Activated CD4-positive, alpha-beta T cell treated with anti-CD3 and anti-CD28 coated beads for 36 hours (primary cell): ENCODE results near the gene PODXL. TPM values are rescaled to one million over a fixed set of nuclear protein-coding genes. Genes with fewer than 3 reads are reported as not detected.

Experiments used
- ATAC-seq: fragments of 200-7000 bp; cut with Tn5 transposase; one replicate; pipeline ENCODE4 v1.10.0; 2021; ENCODE audit warnings: mild to moderate bottlenecking, moderate library complexity
- CTCF ChIA-PET: fragments of 350-600 bp; sonication (Branson Sonifier 250); formaldehyde crosslinking; loops from one replicate; lab custom pipeline; 2021; ENCODE audit warnings: antibody characterized with exemption; lab: Charles Lee
- POLR2A ChIA-PET: fragments of 350-600 bp; sonication (Branson Sonifier 250); formaldehyde crosslinking; loops from one replicate; lab custom pipeline; 2021; ENCODE audit warnings: antibody characterized with exemption, inconsistent platforms; lab: Charles Lee
- DNase-seq: peaks from one replicate; pipeline ENCODE4 v3.0.0-alpha.2; 2020
- H3K27ac Mint-ChIP-seq: one replicate; pipeline ENCODE4 v1.8.0; 2021; ENCODE audit warnings: mixed read lengths
- H3K27me3 Mint-ChIP-seq: one replicate; pipeline ENCODE4 v1.8.0; 2021; ENCODE audit warnings: mixed read lengths
- H3K36me3 Mint-ChIP-seq: one replicate; pipeline ENCODE4 v1.8.0; 2021; ENCODE audit warnings: low read depth, mixed read lengths
- H3K4me1 Mint-ChIP-seq: one replicate; pipeline ENCODE4 v1.8.0; 2021; ENCODE audit warnings: mixed read lengths
- H3K4me3 Mint-ChIP-seq: one replicate; pipeline ENCODE4 v1.8.0; 2021; ENCODE audit warnings: mild to moderate bottlenecking, moderate library complexity, mixed read lengths
- H3K9me3 Mint-ChIP-seq: one replicate; pipeline ENCODE4 v1.8.0; 2021; ENCODE audit warnings: low read depth, mixed read lengths
- intact Hi-C, 2 experiments: fragments of 100-400 bp; cut with DNase I in 1 of 2; cut with micrococcal nuclease in 1 of 2; formaldehyde crosslinking; loops; one replicate each; pipeline versions ENCODE4 v1.14.2 to v1.15.1; 2022 to 2024; cut with DNase I, micrococcal nuclease
- total RNA-seq, 2 experiments: library from RNA; stranded (reverse); gene quantifications; one replicate each; pipeline ENCODE4 v1.2.3, GENCODE V29; 2021

PODXL gene
- total RNA-seq, 2 experiments from 2014 or later = 0.48 to 0.49 TPM

GRCh38 chr7:131546583-131547141, 9.8 kb downstream of the PODXL start:
- intact Hi-C loops = loop anchor here (1.0 to 10.0 kb wide), 2 partner anchors 108 kb away; no protein-coding TSS in a partner anchor
- POLR2A ChIA-PET = interaction anchor here (0.6 kb wide), 2 partner anchors 10 to 534 kb away, joined by 3 to 5 read pairs; no protein-coding TSS in a partner anchor

GRCh38 chr7:131546126-131546525, 10.3 kb downstream of the PODXL start:
- CTCF ChIA-PET = interaction anchor here (0.6 to 1.7 kb wide), 5 partner anchors 11 to 109 kb away, joined by 3 to 6 read pairs (median 5); no protein-coding TSS in a partner anchor

More at GRCh38 chr7:131546583-131547141, 9.8 kb downstream of the PODXL start:
- no peaks in the 10 kb centered on the region for H3K4me1 Mint-ChIP-seq
- H3K27me3 Mint-ChIP-seq = peaks cover 4% of the 10 kb centered on the region
- H3K4me3 Mint-ChIP-seq = no peak overlapping the region
- DNase-seq (peak; percentile 79), ATAC-seq (peak; percentile 71)
- no peaks in the 10 kb centered on the region for H3K36me3 Mint-ChIP-seq
- CTCF ChIA-PET = interaction anchor here (0.6 to 1.7 kb wide), 7 partner anchors 12 to 108 kb away, joined by 3 to 6 read pairs (median 4); no protein-coding TSS in a partner anchor
- no peaks in the 10 kb centered on the region for H3K9me3 Mint-ChIP-seq
- H3K27ac Mint-ChIP-seq = no peak overlapping the region

GRCh38 chr7:131544449-131545301, 11.8 kb downstream of the PODXL start:
- ChIA-PET POLR2A (no interaction called here), CTCF (interaction anchor here (0.5 to 1.5 kb wide), 5 partner anchors 23 to 277 kb away, joined by 3 to 6 read pairs (median 3); no protein-coding TSS in a partner anchor)
- DNase-seq (peak; percentile 16), ATAC-seq (no peak)
- Mint-ChIP-seq H3K36me3 (no peaks in the 10 kb centered on the region), H3K27me3 (peaks cover 4% of the 10 kb centered on the region), H3K9me3 (no peaks in the 10 kb centered on the region), H3K27ac (no peak overlapping the region), H3K4me3 (no peak overlapping the region), H3K4me1 (no peaks in the 10 kb centered on the region)
- intact Hi-C loops = loop anchor here in 1 of 2 experiments (10.0 kb wide), 1 partner anchor 110 kb away; no protein-coding TSS in a partner anchor

More at GRCh38 chr7:131546126-131546525, 10.3 kb downstream of the PODXL start:
- no peaks in the 10 kb centered on the region for H3K36me3 Mint-ChIP-seq
- no peaks in the 10 kb centered on the region for H3K9me3 Mint-ChIP-seq
- intact Hi-C loops = loop anchor here (1.0 to 10.0 kb wide), 2 partner anchors 108 to 109 kb away; no protein-coding TSS in a partner anchor
- peaks cover 4% of the 10 kb centered on the region for H3K27me3 Mint-ChIP-seq
- ATAC-seq (no peak), DNase-seq (no peak)
- POLR2A ChIA-PET = interaction anchor here (0.6 kb wide), 1 partner anchor 533 kb away, joined by 3 read pairs; no protein-coding TSS in a partner anchor
- H3K4me1 Mint-ChIP-seq = no peaks in the 10 kb centered on the region
- no peak overlapping the region for H3K27ac Mint-ChIP-seq
- H3K4me3 Mint-ChIP-seq = no peak overlapping the region

- ChIA-PET POLR2A (no interaction called here), CTCF (interaction anchor here (0.6 to 1.0 kb wide), 2 partner anchors 8 to 86 kb away, joined by 3 read pairs; no protein-coding TSS in a partner anchor)
- Mint-ChIP-seq H3K4me3 (no peak overlapping the region), H3K27ac (no peak overlapping the region), H3K36me3 (no peaks in the 10 kb centered on the region), H3K27me3 (peaks cover 4% of the 10 kb centered on the region), H3K9me3 (no peaks in the 10 kb centered on the region), H3K4me1 (no peaks in the 10 kb centered on the region)
- intact Hi-C loops = loop anchor here in 1 of 2 experiments (10.0 kb wide), 1 partner anchor 111 kb away; no protein-coding TSS in a partner anchor
- no peak for DNase-seq
- no peak for ATAC-seq
Measured at GRCh38 chr7:131544021-131544420, 12.4 kb downstream of the PODXL start.

GRCh38 chr7:131543298-131543697, 13.1 kb downstream of the PODXL start:
- Mint-ChIP-seq H3K9me3 (no peaks in the 10 kb centered on the region), H3K4me3 (no peak overlapping the region), H3K4me1 (no peaks in the 10 kb centered on the region), H3K27ac (no peak overlapping the region), H3K27me3 (peaks cover 2% of the 10 kb centered on the region), H3K36me3 (no peaks in the 10 kb centered on the region)
- intact Hi-C loops = loop anchor here in 1 of 2 experiments (10.0 kb wide), 1 partner anchor 112 kb away; no protein-coding TSS in a partner anchor
- no peak for DNase-seq
- ChIA-PET POLR2A (no interaction called here), CTCF (interaction anchor here (0.6 to 1.0 kb wide), 2 partner anchors 8 to 85 kb away, joined by 3 read pairs; no protein-coding TSS in a partner anchor)
- no peak for ATAC-seq

- CTCF ChIA-PET = interaction anchor here (0.6 to 0.7 kb wide), 2 partner anchors 79 to 148 kb away, joined by 3 read pairs; no protein-coding TSS in a partner anchor
- intact Hi-C loops = loop anchor here in 1 of 2 experiments (10.0 kb wide), 1 partner anchor 114 kb away; no protein-coding TSS in a partner anchor
- no peak for ATAC-seq
- no peak overlapping the region for H3K27ac Mint-ChIP-seq
- no peaks in the 10 kb centered on the region for H3K27me3 Mint-ChIP-seq
- no peak for DNase-seq
- no peaks in the 10 kb centered on the region for H3K36me3 Mint-ChIP-seq
- H3K4me1 Mint-ChIP-seq = no peaks in the 10 kb centered on the region
- no peaks in the 10 kb centered on the region for H3K9me3 Mint-ChIP-seq
- POLR2A ChIA-PET = no interaction called here
- no peak overlapping the region for H3K4me3 Mint-ChIP-seq
Measured at GRCh38 chr7:131540491-131541162, 15.8 kb downstream of the PODXL start.

GRCh38 chr7:131538813-131539179, 17.6 kb downstream of the PODXL start:
- no peak for DNase-seq
- Mint-ChIP-seq H3K27ac (no peak overlapping the region), H3K27me3 (no peaks in the 10 kb centered on the region), H3K9me3 (no peaks in the 10 kb centered on the region), H3K36me3 (no peaks in the 10 kb centered on the region), H3K4me1 (no peaks in the 10 kb centered on the region), H3K4me3 (no peak overlapping the region)
- no peak for ATAC-seq
- POLR2A ChIA-PET = no interaction called here
- intact Hi-C loops = no loop called here
- CTCF ChIA-PET = interaction anchor here (0.7 to 1.9 kb wide), 4 partner anchors 9 to 110 kb away, joined by 3 to 7 read pairs (median 4); no protein-coding TSS in a partner anchor

- H3K27ac Mint-ChIP-seq = no peak overlapping the region
Measured at GRCh38 chr7:131538071-131538812, 18.2 kb downstream of the PODXL start.

GRCh38 chr7:131537571-131537978, 18.9 kb downstream of the PODXL start:
- no peaks in the 10 kb centered on the region for H3K9me3 Mint-ChIP-seq
- intact Hi-C loops = no loop called here
- DNase-seq (no peak), ATAC-seq (no peak)
- POLR2A ChIA-PET = interaction anchor here (0.6 kb wide), 1 partner anchor 17 kb away, joined by 5 read pairs; no protein-coding TSS in a partner anchor
- H3K4me3 Mint-ChIP-seq = no peak overlapping the region
- CTCF ChIA-PET = interaction anchor here (0.7 kb wide), 1 partner anchor 14 kb away, joined by 3 read pairs; no protein-coding TSS in a partner anchor
- H3K27me3 Mint-ChIP-seq = no peaks in the 10 kb centered on the region
- H3K27ac Mint-ChIP-seq = no peak overlapping the region
- no peaks in the 10 kb centered on the region for H3K4me1 Mint-ChIP-seq
- H3K36me3 Mint-ChIP-seq = no peaks in the 10 kb centered on the region

More at GRCh38 chr7:131538071-131538812, 18.2 kb downstream of the PODXL start:
- Mint-ChIP-seq H3K4me3 (no peak overlapping the region), H3K36me3 (no peaks in the 10 kb centered on the region), H3K4me1 (no peaks in the 10 kb centered on the region), H3K9me3 (no peaks in the 10 kb centered on the region), H3K27me3 (no peaks in the 10 kb centered on the region)
- ChIA-PET CTCF (interaction anchor here (0.7 to 1.9 kb wide), 3 partner anchors 10 to 25 kb away, joined by 3 to 7 read pairs (median 3); no protein-coding TSS in a partner anchor), POLR2A (no interaction called here)
- ATAC-seq (no peak), DNase-seq (no peak)
- intact Hi-C loops = no loop called here

GRCh38 chr7:131536361-131536849, 20.0 kb downstream of the PODXL start:
- Mint-ChIP-seq H3K9me3 (no peaks in the 10 kb centered on the region), H3K4me1 (no peaks in the 10 kb centered on the region), H3K27me3 (no peaks in the 10 kb centered on the region), H3K36me3 (no peaks in the 10 kb centered on the region), H3K27ac (no peak overlapping the region), H3K4me3 (no peak overlapping the region)
- intact Hi-C loops = no loop called here
- DNase-seq = no peak
- ATAC-seq = no peak
- ChIA-PET CTCF (interaction anchor here (1.1 to 1.5 kb wide), 2 partner anchors 14 to 22 kb away, joined by 4 to 6 read pairs; no protein-coding TSS in a partner anchor), POLR2A (no interaction called here)
